H7 (cell line): ENCODE results near the gene MAST2. TPM values are rescaled to one million over a fixed set of nuclear protein-coding genes. Genes with fewer than 3 reads are reported as not detected.
A peak's percentile ranks its signal among the peaks of the same experiment; 100 is the strongest.
"Not testable (repeated sequence)": the region's sequence is repeated elsewhere in the genome, so short reads cannot be mapped to it uniquely, and the experiment has no call there.

Experiments used
- DNase-seq: peaks from one replicate; pipeline ENCODE4 v3.0.0; 2012
- H3K27me3 ChIP-seq: 2 replicates; pipeline ENCODE4 v1.6.0; 2011; ENCODE audit warnings: mild to moderate bottlenecking, low read length; ENCODE audit not compliant: control insufficient read depth, insufficient read depth
- H3K36me3 ChIP-seq: replicated peaks from 2 replicates; pipeline ENCODE4 v1.5.1; 2011; ENCODE audit warnings: low read length; ENCODE audit not compliant: control insufficient read depth, insufficient read depth
- H3K4me3 ChIP-seq: 2 replicates; pipeline ENCODE4 v1.5.1; 2011; ENCODE audit warnings: low read depth, mild to moderate bottlenecking, control low read depth, low read length, moderate library complexity; ENCODE audit not compliant: insufficient read depth
- total RNA-seq: library from RNA; depleted of rRNA; stranded (reverse); fragments of >200 nt; shearing (Covaris generic); gene quantifications from 2 replicates; pipeline ENCODE4 v1.2.3, GENCODE V29; 2014

The MAST2 gene
- total RNA-seq, 1 experiment from 2014 or later, result 31.8 TPM

DNA sequence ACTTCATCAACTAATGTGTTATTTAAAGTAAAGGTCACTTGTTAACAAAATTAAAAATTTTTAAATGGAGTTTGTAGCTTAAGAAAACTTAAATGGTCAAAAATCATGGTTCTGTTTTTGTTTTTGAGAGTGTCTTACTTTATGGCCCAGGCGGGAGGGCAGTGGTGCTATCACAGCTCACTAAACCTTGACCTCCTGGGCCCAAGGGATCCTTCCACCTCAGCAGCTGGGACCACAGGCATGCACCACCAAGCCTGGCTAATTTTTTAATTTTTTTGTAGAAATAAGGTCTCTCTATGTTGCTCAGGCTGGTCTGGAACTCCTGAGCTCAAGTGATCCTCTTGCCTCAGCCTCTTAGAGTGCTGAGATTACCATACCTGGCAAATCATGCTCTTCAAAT, 111.4 kb downstream of the MAST2 start:
- H3K4me3 ChIP-seq, result no peak overlapping the region
- H3K27me3 ChIP-seq, result no peaks in the 10 kb centered on the region

DNA sequence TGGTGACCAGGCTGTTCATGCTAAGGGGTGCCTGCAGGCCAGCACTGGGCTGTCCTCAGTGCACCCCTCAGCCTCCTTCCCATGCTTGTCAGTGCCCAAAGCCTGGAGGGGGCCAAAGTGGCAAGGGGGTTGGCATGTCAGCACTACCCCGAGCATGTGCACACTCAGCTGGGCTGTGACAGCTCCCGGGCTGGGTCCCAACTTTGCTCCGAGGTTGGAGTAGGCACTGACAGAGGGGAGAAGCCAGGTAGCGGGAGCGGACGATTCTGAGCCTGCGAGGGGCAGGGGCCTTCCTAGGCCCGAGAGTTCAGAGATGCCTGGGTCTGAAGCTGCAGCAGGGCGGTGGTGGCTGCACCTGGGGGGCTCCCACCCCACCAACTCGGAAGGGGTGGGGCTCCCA, 119.0 kb downstream of the MAST2 start:
- H3K4me3 ChIP-seq, result no peak overlapping the region
- DNase-seq, result peak; percentile 14
- no peaks in the 10 kb centered on the region for H3K27me3 ChIP-seq
- no peaks in the 10 kb centered on the region for H3K36me3 ChIP-seq

More for the DNA sequence above, 111.4 kb downstream of the MAST2 start:
- no peaks in the 10 kb centered on the region for H3K36me3 ChIP-seq
- DNase-seq, result no peak

DNA sequence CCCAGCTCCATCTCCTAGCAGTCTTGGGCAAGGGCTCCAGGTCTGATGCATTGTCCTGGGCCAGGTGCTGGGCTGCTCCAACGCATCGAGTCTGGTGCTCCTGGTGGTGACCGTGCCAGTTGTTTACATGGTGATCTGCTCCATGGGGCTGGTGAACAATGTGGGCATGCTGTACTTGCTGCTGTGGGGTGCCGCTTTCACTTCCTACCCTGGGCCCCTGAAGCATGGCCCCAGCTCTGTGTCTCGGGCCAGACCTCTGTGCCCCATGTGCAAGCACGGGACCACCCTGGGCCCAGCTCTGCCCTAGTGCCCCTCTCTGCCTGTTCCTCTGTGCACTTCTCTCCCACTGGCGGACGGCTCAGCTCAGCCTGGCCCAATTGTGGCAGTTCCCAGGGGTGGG, 119.4 kb downstream of the MAST2 start:
- Histone ChIP-seq H3K4me3 (no peak overlapping the region), H3K27me3 (no peaks in the 10 kb centered on the region), H3K36me3 (no peaks in the 10 kb centered on the region)
- DNase-seq, result peak; percentile 22

DNA sequence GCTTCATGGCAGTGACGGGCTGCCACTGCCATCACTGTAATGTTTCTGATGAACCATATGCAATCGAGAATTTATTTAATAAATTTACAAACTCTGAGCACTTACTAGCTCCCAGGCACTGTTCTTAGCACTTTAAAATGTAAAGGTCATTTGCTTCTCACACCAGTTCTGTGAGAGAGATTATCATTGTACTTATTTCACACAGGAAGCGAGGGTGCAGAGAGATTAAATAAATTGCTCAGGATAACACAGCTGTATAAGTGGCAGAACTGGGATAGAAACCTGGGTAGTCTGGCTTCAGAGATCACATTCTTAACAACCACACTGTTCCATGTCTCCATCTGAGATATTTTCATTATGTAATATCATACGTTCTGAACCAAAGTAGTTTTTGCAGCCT, 119.9 kb downstream of the MAST2 start:
- Histone ChIP-seq H3K4me3 (no peak overlapping the region), H3K36me3 (no peaks in the 10 kb centered on the region), H3K27me3 (no peaks in the 10 kb centered on the region)
- no peak for DNase-seq

DNA sequence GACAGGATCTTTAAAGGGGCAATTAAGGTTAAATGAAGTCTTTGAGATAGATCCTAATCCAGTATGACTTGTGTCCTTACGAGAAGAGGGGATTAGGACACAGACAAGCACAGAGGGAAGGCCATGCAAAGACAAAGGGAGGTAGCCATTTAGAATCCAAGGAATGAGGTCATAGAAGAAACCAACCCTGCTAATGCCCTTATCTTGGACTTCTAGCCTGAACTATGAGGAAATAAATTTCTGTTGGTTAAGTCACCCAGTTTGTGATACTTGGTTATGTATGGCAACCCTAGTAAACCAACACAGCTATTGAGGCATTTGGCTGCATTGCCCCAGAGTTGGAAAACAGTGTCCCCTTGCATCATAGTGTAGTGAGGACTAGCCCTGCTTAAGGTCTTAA, 121.3 kb downstream of the MAST2 start:
- Histone ChIP-seq H3K27me3 (no peaks in the 10 kb centered on the region), H3K36me3 (no peaks in the 10 kb centered on the region), H3K4me3 (no peak overlapping the region)
- no peak for DNase-seq

DNA sequence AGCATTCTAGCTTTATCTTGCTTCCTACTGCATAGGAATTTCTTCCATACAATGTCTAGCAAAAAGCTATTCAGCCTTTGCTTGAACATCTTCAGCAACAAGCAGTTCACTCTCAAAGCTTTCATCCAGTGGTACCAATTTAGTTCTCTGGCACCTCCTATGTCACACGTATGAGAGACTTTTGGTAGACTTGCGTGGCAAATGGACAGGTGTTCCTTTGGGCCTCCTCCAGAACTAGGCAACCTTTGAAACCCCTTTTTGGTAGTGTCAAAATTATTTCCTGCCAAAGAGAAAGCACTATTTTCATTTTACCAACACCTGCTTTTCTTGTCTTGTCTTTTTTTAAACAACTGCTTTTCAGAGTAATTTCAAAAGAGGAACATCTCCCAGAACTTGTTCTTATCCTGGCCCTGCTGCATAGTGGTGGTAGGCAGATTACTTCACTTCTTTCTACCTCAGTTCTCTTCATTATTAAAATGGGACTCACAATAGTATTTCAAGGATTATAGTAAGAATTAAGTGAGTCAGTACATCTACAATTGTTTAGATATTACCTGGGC, 122.4 kb downstream of the MAST2 start:
- DNase-seq, result no peak
- Histone ChIP-seq H3K27me3 (no peaks in the 10 kb centered on the region), H3K36me3 (no peaks in the 10 kb centered on the region), H3K4me3 (no peak overlapping the region)

DNA sequence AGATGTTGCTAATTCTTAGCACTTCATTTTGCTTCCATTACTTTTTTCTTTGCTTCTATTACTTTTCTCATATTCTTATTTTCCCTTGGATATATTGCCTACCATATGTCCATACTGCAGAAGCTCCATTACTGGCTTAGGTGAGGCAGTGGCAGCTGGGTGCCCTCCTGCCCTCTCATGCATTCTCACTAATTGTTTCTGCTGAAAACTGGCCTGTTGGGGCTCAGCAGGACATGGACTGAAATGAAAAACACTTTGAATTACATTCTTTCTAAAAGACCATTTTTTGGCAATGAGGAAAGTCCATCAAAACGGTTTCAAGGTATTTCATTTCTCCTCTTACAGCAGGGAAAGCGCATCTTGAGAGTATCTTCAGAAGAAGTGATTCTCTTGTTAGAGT, 122.9 kb downstream of the MAST2 start:
- Histone ChIP-seq H3K36me3 (no peaks in the 10 kb centered on the region), H3K27me3 (no peaks in the 10 kb centered on the region), H3K4me3 (no peak overlapping the region)
- DNase-seq, result peak; percentile 24

DNA sequence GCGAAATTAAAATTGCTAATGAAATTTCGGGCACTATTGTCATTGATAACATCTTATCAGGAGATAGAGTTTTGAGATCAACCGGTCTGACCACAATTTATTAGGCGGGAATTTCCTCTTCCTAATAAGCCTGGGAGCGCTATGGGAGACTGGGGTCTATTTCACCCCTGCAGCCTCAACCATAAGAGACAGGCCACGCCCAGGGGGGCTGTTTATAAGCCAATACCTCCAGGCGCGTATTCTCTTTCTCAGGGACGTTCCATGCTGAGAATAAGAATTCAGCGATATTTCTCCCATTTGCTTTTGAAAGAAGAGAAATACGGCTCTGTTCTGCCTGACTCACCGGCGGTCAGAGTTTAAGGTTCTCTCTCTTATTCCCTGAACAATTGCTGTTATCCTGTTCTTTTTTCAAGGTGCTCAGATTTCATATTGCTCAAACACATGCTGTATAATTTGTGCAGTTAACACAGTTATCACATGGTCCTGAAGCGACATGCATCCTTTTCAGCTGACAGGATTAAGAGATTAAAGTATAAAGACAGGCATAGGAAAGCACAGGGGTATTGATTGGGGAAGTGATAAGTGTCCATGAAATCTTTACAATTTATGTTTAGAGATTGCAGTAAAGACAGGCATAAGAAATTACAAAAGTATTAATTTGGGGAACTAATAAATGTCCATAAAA, 124.0 kb downstream of the MAST2 start:
- H3K36me3 ChIP-seq, H3K27me3 ChIP-seq, DNase-seq: not testable (repeated sequence)
- peak overlapping the region; percentile 4; the same call in 1 of the 2 replicates for H3K4me3 ChIP-seq

DNA sequence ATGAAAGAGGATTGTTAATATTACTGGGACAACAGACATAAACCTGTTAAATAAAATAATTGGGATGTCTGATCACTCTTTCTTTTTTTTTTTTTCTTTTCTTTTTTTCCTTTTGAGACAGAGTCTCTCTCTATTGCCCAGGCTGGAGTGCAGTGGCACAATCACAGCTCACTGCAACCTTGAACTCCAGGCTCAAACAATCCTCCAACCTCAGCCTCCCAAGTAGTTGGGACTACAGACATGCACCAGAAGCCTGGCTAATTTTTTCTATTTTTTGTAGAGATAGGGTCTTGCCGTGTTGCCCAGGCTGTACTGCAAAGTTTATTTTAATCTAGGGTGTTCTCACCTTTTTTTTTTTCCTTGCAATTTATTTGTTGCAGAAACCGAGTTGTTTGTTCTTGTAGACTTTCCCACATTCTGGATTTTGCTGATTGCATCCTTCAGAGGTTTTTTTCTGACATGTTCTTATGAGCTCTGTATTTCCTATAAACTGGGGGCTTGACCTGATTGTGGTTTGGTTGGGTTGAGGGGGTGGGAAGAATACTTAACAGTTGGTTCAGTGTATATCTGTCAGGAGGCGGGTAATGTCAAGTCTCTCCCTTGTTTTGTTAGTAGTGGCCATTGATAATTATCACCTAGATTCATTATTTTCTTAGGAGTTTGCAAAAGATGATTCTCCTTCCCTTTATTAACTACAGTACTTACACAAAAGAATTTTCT, 125.2 kb downstream of the MAST2 start:
- Histone ChIP-seq H3K27me3 (no peaks in the 10 kb centered on the region), H3K36me3 (no peaks in the 10 kb centered on the region), H3K4me3 (no peak overlapping the region)
- no peak for DNase-seq

DNA sequence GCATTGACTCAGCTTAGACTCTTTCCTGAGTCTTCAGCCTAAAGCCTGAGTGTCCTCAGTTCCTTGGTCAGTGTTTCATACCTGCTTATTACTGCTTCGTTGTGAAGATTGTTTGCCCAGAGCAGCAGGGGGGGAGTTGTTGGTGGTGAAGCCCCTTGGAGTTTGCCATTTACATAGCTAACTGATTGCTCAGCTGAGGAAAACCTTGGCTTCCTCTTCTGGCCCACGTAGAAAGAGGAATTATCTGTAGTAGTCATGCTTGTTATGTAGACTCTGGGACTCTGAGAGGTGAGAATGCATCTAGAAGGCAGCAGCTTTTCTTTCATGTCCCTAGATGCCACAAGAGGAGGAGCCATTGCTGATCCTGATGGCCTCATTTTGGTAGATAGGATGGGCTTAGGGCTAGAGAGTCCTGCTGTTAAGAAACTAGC, 125.9 kb downstream of the MAST2 start:
- Histone ChIP-seq H3K36me3 (no peaks in the 10 kb centered on the region), H3K4me3 (no peak overlapping the region), H3K27me3 (no peaks in the 10 kb centered on the region)
- DNase-seq, result peak; percentile 19

DNA sequence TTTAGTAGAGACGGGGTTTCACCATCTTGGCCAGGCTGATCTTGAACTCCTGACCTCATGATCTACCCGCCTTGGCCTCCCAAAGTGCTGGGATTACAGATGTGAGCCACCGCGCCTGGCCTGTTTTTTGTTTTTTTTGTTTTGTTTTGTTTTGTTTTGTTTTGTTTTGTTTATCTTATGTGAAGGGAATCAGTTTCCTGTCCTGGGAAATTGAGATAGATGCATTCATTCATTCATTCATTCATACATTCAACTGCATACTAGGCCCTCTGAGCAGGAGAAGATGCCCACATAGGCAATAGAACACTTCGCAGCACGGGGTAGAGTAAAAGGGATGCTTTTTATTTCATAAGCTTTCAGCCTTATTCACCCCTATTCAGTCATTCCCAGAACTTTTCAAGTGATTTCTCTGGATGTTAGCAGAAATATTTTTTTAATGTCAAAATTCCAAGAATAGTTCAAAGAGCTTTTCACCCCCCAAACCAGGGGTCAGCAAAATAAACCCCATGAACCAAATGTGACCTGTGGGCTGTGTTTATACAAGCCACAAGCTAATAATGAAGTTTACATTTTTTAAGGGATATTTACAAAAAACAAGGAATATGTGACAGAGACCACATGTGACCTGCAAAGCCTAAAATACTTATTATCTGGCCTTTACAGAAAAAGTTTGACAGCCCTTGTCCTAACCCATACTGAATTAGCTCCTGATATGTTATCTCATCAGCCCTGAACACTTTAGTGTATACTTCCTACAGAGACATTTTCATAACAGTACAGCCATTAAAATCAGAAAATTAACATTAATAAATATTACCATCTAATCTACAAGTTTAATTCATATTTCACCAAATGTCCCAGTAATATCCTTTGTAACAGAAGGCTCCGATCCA, 127.1 kb downstream of the MAST2 start:
- Histone ChIP-seq H3K4me3 (no peak overlapping the region), H3K36me3 (no peaks in the 10 kb centered on the region), H3K27me3 (no peaks in the 10 kb centered on the region)
- no peak for DNase-seq

DNA sequence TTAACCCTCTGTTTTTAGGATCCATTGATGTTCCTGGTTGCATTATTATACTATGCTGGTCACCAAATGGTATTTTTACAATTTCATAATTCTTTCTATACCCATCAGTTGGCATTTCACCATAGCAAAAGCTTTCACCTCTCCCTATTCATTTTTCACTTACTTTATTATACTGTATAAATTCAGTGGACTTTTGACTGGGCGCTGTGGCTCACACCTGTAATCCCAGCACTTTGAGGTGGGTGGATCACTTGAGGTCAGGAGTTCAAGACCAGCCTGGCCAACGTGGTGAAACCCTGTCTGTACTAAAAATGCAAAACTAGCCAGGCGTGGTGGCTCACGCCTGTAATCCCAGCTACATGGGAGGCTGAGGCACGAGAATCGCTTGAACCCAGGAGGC, 128.8 kb downstream of the MAST2 start:
- H3K36me3 ChIP-seq, DNase-seq, H3K4me3 ChIP-seq, H3K27me3 ChIP-seq: not testable (repeated sequence)

DNA sequence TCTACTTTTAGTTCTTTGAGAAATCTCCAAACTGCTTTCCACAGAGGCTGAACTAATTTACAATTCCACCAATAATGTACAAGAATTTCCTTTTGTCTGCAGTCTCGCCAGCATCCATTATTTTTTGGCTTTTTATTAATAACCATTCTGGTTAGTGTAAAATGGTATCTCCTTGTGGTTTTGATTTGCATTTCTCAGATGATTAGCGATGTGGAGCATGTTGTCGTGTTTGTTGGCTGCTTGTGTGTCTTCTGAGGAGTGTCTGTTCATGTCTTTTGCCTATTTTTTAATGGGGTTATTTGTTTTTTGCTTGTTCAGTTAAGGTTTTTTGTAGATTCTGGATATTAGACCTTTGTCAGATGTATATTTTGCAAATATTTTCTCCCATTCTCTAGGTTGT, 131.5 kb downstream of the MAST2 start:
- no peaks in the 10 kb centered on the region for H3K36me3 ChIP-seq
- H3K27me3 ChIP-seq, result no peaks in the 10 kb centered on the region
- H3K4me3 ChIP-seq, result no peak overlapping the region
- DNase-seq, result no peak

DNA sequence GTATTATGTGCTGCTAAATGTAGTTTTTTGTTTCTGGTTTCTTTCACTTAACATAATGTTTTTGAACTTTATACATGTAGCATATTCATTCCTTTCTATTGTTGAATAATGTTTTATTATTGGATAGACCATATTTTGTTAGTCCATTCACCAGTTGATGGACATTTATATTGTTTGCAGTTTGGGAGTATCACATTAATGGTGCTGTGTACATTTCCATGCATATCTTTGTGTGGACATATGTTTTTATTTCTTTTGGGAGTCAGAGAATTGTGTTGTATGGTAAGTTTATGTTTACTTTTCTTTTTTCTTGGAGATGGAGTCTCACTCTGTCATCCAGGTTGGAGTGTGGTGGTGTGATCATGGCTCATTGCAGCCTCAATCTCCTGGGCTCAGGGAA, 134.6 kb downstream of the MAST2 start:
- DNase-seq, result no peak
- no peak overlapping the region for H3K4me3 ChIP-seq
- no peaks in the 10 kb centered on the region for H3K36me3 ChIP-seq
- H3K27me3 ChIP-seq, result no peaks in the 10 kb centered on the region
